ENCODE results near the gene HAGHL. TPM values are rescaled to one million over a fixed set of nuclear protein-coding genes. Genes with fewer than 3 reads are reported as not detected.
"Not testable (repeated sequence)": the region's sequence is repeated elsewhere in the genome, so short reads cannot be mapped to it uniquely, and the experiment has no call there.

HAGHL gene
- total and polyA plus RNA-seq, 2 donors (not counting 1 experiment from before 2014, with no cell fraction given) = 3.7 to 16.3 TPM

- Histone ChIP-seq H3K27me3 (ENCODE audit: control insufficient read depth, insufficient read depth, low read length) (peaks cover 9% of the 10 kb centered on the region), H3K36me3 (ENCODE audit: control insufficient read depth, insufficient read depth, low read length) (no peaks in the 10 kb centered on the region), H3K4me2 (ENCODE audit: extremely low read depth, insufficient read depth, low read length) (no peak overlapping the region), H3K4me1 (ENCODE audit: control insufficient read depth, extremely low read depth, insufficient read depth, low read length) (no peaks in the 10 kb centered on the region), H3K79me2 (ENCODE audit: control insufficient read depth, insufficient read depth, low read length) (no peaks in the 10 kb centered on the region), H2AFZ (ENCODE audit: low read length) (no peak overlapping the region), H3K9me3 (ENCODE audit: control insufficient read depth, insufficient read depth, low read depth, low read length) (no peaks in the 10 kb centered on the region), H3K9ac (ENCODE audit: insufficient read depth, low read length) (no peak overlapping the region), H3K4me3 (replicated peaks in 1 of 4; ENCODE audit: control extremely low read depth in 1 of 4, insufficient read depth in 1 of 4, low read depth in 3 of 4, low read length in 4 of 4) (no peak overlapping the region), H3K27ac (ENCODE audit: insufficient read depth, low read length) (no peak overlapping the region), H4K20me1 (ENCODE audit: control insufficient read depth, extremely low read depth, insufficient read depth, low read length) (no peaks in the 10 kb centered on the region)
- TF ChIP-seq CTCF (conservative IDR thresholded peaks at IDR 0.05 in 1 of 2, IDR thresholded peaks at IDR 0.05 in 1 of 2; ENCODE audit: low read depth in 1 of 2, low read length in 2 of 2) (no peak), EZH2 (IDR thresholded peaks at IDR 0.05; ENCODE audit: low read length, missing control alignments) (no peak)
- DNase-seq (ENCODE audit: low read depth in 2 of 2) = no peak
Observed at GRCh38 chr16:752007-752312, 25.1 kb downstream of the HAGHL start.

- H3K4me3 ChIP-seq (replicated peaks in 1 of 4; ENCODE audit: control extremely low read depth in 1 of 4, insufficient read depth in 1 of 4, low read depth in 3 of 4, low read length in 4 of 4); H3K27me3 ChIP-seq (ENCODE audit: control insufficient read depth, insufficient read depth, low read length); H3K36me3 ChIP-seq (ENCODE audit: control insufficient read depth, insufficient read depth, low read length); H3K79me2 ChIP-seq (ENCODE audit: control insufficient read depth, insufficient read depth, low read length); H2AFZ ChIP-seq (ENCODE audit: low read length); H3K27ac ChIP-seq (ENCODE audit: insufficient read depth, low read length); H3K4me2 ChIP-seq (ENCODE audit: extremely low read depth, insufficient read depth, low read length); H3K4me1 ChIP-seq (ENCODE audit: control insufficient read depth, extremely low read depth, insufficient read depth, low read length); DNase-seq (ENCODE audit: low read depth in 2 of 2); H4K20me1 ChIP-seq (ENCODE audit: control insufficient read depth, extremely low read depth, insufficient read depth, low read length); H3K9ac ChIP-seq (ENCODE audit: insufficient read depth, low read length); H3K9me3 ChIP-seq (ENCODE audit: control insufficient read depth, insufficient read depth, low read depth, low read length): not testable (repeated sequence)
Observed at GRCh38 chr16:754121-754607, 27.3 kb downstream of the HAGHL start.

GRCh38 chr16:754656-755055 is 27.8 kb downstream of the HAGHL start:
- no peaks in the 10 kb centered on the region for H3K4me1 ChIP-seq (ENCODE audit: control insufficient read depth, extremely low read depth, insufficient read depth, low read length)
- TF ChIP-seq EZH2 (IDR thresholded peaks at IDR 0.05; ENCODE audit: low read length, missing control alignments) (no peak), CTCF (conservative IDR thresholded peaks at IDR 0.05 in 1 of 2, IDR thresholded peaks at IDR 0.05 in 1 of 2; ENCODE audit: low read depth in 1 of 2, low read length in 2 of 2) (no peak)
- no peaks in the 10 kb centered on the region for H3K79me2 ChIP-seq (ENCODE audit: control insufficient read depth, insufficient read depth, low read length)
- no peak overlapping the region for H2AFZ ChIP-seq (ENCODE audit: low read length)
- H4K20me1 ChIP-seq (ENCODE audit: control insufficient read depth, extremely low read depth, insufficient read depth, low read length) = no peaks in the 10 kb centered on the region
- no peak overlapping the region for H3K4me2 ChIP-seq (ENCODE audit: extremely low read depth, insufficient read depth, low read length)
- peaks cover 9% of the 10 kb centered on the region for H3K27me3 ChIP-seq (ENCODE audit: control insufficient read depth, insufficient read depth, low read length)
- no peak for DNase-seq (ENCODE audit: low read depth in 2 of 2)
- H3K36me3 ChIP-seq (ENCODE audit: control insufficient read depth, insufficient read depth, low read length) = no peaks in the 10 kb centered on the region
- H3K27ac ChIP-seq (ENCODE audit: insufficient read depth, low read length) = no peak overlapping the region
- no peak overlapping the region for H3K9ac ChIP-seq (ENCODE audit: insufficient read depth, low read length)
- H3K4me3 ChIP-seq (replicated peaks in 1 of 4; ENCODE audit: control extremely low read depth in 1 of 4, insufficient read depth in 1 of 4, low read depth in 3 of 4, low read length in 4 of 4) = no peak overlapping the region
- no peaks in the 10 kb centered on the region for H3K9me3 ChIP-seq (ENCODE audit: control insufficient read depth, insufficient read depth, low read depth, low read length)

All from fibroblast of lung (primary cell).